ENCODE data around the gene SNN. TPM values are rescaled to one million over a fixed set of nuclear protein-coding genes. Genes with fewer than 3 reads are reported as not detected.

SNN gene
- total and polyA plus RNA-seq, 2 of the 8 experiments (the other 6 are each of a cell fraction or from before 2014, with no cell fraction given) = 37.4 to 66.9 TPM

- TF ChIP-seq, protein P1, sequence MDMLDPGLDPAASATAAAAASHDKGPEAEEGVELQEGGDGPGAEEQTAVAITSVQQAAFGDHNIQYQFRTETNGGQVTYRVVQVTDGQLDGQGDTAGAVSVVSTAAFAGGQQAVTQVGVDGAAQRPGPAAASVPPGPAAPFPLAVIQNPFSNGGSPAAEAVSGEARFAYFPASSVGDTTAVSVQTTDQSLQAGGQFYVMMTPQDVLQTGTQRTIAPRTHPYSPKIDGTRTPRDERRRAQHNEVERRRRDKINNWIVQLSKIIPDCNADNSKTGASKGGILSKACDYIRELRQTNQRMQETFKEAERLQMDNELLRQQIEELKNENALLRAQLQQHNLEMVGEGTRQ (IDR thresholded peaks at IDR 0.05; ENCODE audit: low read length) = no peak
- TF ChIP-seq TBP (IDR thresholded peaks at IDR 0.05; ENCODE audit: low read depth, low read length) (no peak), RAD21 (IDR thresholded peaks at IDR 0.05 in 1 of 2, conservative IDR thresholded peaks at IDR 0.05 in 1 of 2; ENCODE audit: low read depth in 2 of 2, low read length in 2 of 2) (no peak), PHF8 (conservative IDR thresholded peaks at IDR 0.05; ENCODE audit: low read depth, low read length) (no peak), CHD2 (IDR thresholded peaks at IDR 0.05; ENCODE audit: low read length) (no peak), KDM5A (IDR thresholded peaks at IDR 0.05; ENCODE audit: low read length) (no peak), EGR1 (IDR thresholded peaks at IDR 0.05; ENCODE audit: borderline replicate concordance, low read depth, low read length) (no peak), YY1 (IDR thresholded peaks at IDR 0.05; ENCODE audit: low read depth, low read length) (no peak), SRF (IDR thresholded peaks at IDR 0.05; ENCODE audit: low read depth, low read length) (no peak), TCF12 (IDR thresholded peaks at IDR 0.05; ENCODE audit: low read depth, low read length) (no peak), GTF2F1 (IDR thresholded peaks at IDR 0.05; ENCODE audit: borderline replicate concordance, low read depth, low read length) (no peak)
Measured at GRCh38 chr16:11666103-11667055, 1.9 kb upstream of the SNN start (continued).
